ENCODE measurements around the gene MYPN. TPM values are rescaled to one million over a fixed set of nuclear protein-coding genes. Genes with fewer than 3 reads are reported as not detected.

Gene MYPN
- total RNA-seq, 8 experiments from 2014 or later = 0.09 to 0.28 (median 0.13) TPM; not detected in 3

GRCh38 chr10:68121020-68121743, 11.9 kb downstream of the MYPN start:
- Histone ChIP-seq H3K4me1 (replicated peaks in 1 of 2) (no peaks in the 10 kb centered on the region), H3K27ac (no peak overlapping the region), H3K4me3 (no peak overlapping the region)
- no peak for ATAC-seq (replicated peaks in 6 of 8)
- WGBS, 10 experiments = 72 to 95% (median 80%) methylated on average over 3 to 15 of the region's 15 CpGs
- in situ Hi-C loops (cut with MboI; ENCODE audit: low pct_unique_long_range_greater_than_20kb in 2 of 9, low sequenced_read_pairs in 9 of 9, unreplicated experiment in 9 of 9) = no loop called here

- 20 to 100% (median 75%) methylated on average over 1 to 6 of the region's 9 CpGs; no CpG with 5 or more reads in 2 of the 10 experiments for WGBS, 10 experiments
- in situ Hi-C loops (cut with MboI; ENCODE audit: low pct_unique_long_range_greater_than_20kb in 2 of 9, low sequenced_read_pairs in 9 of 9, unreplicated experiment in 9 of 9) = no loop called here
- no peak overlapping the region for H3K4me3 ChIP-seq
- H3K27ac ChIP-seq = no peak overlapping the region
- no peaks in the 10 kb centered on the region for H3K4me1 ChIP-seq (replicated peaks in 1 of 2)
- no peak for ATAC-seq (replicated peaks in 6 of 8)
These were observed 12.6 kb downstream of the MYPN start for GRCh38 chr10:68121852-68122251.

- Histone ChIP-seq H3K27ac (no peak overlapping the region), H3K4me1 (replicated peaks in 1 of 2) (no peaks in the 10 kb centered on the region), H3K4me3 (no peak overlapping the region)
- WGBS, 10 experiments = 40 to 90% (median 74%) methylated on average over 1 to 3 of the region's 3 CpGs; no CpG with 5 or more reads in 3 of the 10 experiments
- peak in 1 of 8 experiments; percentile 32 for ATAC-seq (replicated peaks in 6 of 8)
- in situ Hi-C loops (cut with MboI; ENCODE audit: low pct_unique_long_range_greater_than_20kb in 2 of 9, low sequenced_read_pairs in 9 of 9, unreplicated experiment in 9 of 9) = no loop called here
These were observed 15.4 kb downstream of the MYPN start for GRCh38 chr10:68124718-68125117.

- in situ Hi-C loops (cut with MboI; ENCODE audit: low pct_unique_long_range_greater_than_20kb in 2 of 9, low sequenced_read_pairs in 9 of 9, unreplicated experiment in 9 of 9) = no loop called here
These were observed 16.5 kb downstream of the MYPN start for GRCh38 chr10:68125772-68126171.

GRCh38 chr10:68128015-68128414, 18.7 kb downstream of the MYPN start:
- no peak overlapping the region for H3K4me3 ChIP-seq
- H3K27ac ChIP-seq = no peak overlapping the region
- ATAC-seq (replicated peaks in 6 of 8) = peak in 1 of 8 experiments; percentile 88
- peaks cover 0 to 1% of the 10 kb centered on the region in 2 donors for H3K4me1 ChIP-seq (replicated peaks in 1 of 2)
- WGBS, 10 experiments = 0 to 100% (median 83%) methylated on average over 1 to 2 of the region's 2 CpGs; no CpG with 5 or more reads in 1 of the 10 experiments
- in situ Hi-C loops (cut with MboI; ENCODE audit: low pct_unique_long_range_greater_than_20kb in 2 of 9, low sequenced_read_pairs in 9 of 9, unreplicated experiment in 9 of 9) = no loop called here

More at GRCh38 chr10:68125772-68126171, 16.5 kb downstream of the MYPN start:
- ATAC-seq (replicated peaks in 6 of 8) = peak in 1 of 8 experiments; percentile 19
- H3K4me1 ChIP-seq (replicated peaks in 1 of 2) = no peaks in the 10 kb centered on the region
- WGBS, 10 experiments = 0 to 100% (median 85%) methylated on average over 1 of the region's 1 CpG; no CpG with 5 or more reads in 4 of the 10 experiments
- no peak overlapping the region for H3K27ac ChIP-seq
- no peak overlapping the region for H3K4me3 ChIP-seq

- Histone ChIP-seq H3K27ac (no peak overlapping the region), H3K4me3 (no peak overlapping the region), H3K4me1 (replicated peaks in 1 of 2) (peaks cover 3 to 8% of the 10 kb centered on the region in 2 donors)
- in situ Hi-C loops (cut with MboI; ENCODE audit: low pct_unique_long_range_greater_than_20kb in 2 of 9, low sequenced_read_pairs in 9 of 9, unreplicated experiment in 9 of 9) = no loop called here
- WGBS, 10 experiments = 0 to 86% (median 60%) methylated on average over 1 of the region's 1 CpG; no CpG with 5 or more reads in 5 of the 10 experiments
- ATAC-seq (replicated peaks in 6 of 8) = no peak
These were observed 23.1 kb downstream of the MYPN start for GRCh38 chr10:68132391-68132790.

GRCh38 chr10:68133523-68133922, 24.2 kb downstream of the MYPN start:
- Histone ChIP-seq H3K4me1 (replicated peaks in 1 of 2) (peaks cover 3 to 8% of the 10 kb centered on the region in 2 donors), H3K27ac (peak overlapping the region in 1 of 2 donors; percentile 12), H3K4me3 (no peak overlapping the region)
- peak in 5 of 8 experiments; percentile 85 to 100 (median 90) for ATAC-seq (replicated peaks in 6 of 8)
- in situ Hi-C loops (cut with MboI; ENCODE audit: low pct_unique_long_range_greater_than_20kb in 2 of 9, low sequenced_read_pairs in 9 of 9, unreplicated experiment in 9 of 9) = no loop called here
- WGBS, 10 experiments = 13 to 83% (median 47%) methylated on average over 1 of the region's 2 CpGs; no CpG with 5 or more reads in 4 of the 10 experiments

GRCh38 chr10:68135362-68135761, 26.1 kb downstream of the MYPN start:
- Histone ChIP-seq H3K27ac (no peak overlapping the region), H3K4me1 (replicated peaks in 1 of 2) (peaks cover 3 to 8% of the 10 kb centered on the region in 2 donors), H3K4me3 (no peak overlapping the region)
- in situ Hi-C loops (cut with MboI; ENCODE audit: low pct_unique_long_range_greater_than_20kb in 2 of 9, low sequenced_read_pairs in 9 of 9, unreplicated experiment in 9 of 9) = no loop called here
- no peak for ATAC-seq (replicated peaks in 6 of 8)
- WGBS, 10 experiments = 44 to 100% (median 100%) methylated on average over 1 of the region's 1 CpG; no CpG with 5 or more reads in 3 of the 10 experiments

- peak in 4 of 8 experiments; percentile 3 to 97 (median 94) for ATAC-seq (replicated peaks in 6 of 8)
- no peak overlapping the region for H3K4me3 ChIP-seq
- H3K27ac ChIP-seq = no peak overlapping the region
- H3K4me1 ChIP-seq (replicated peaks in 1 of 2) = peaks cover 3 to 8% of the 10 kb centered on the region in 2 donors
- WGBS, 10 experiments = 0 to 92% (median 76%) methylated on average over 2 to 8 of the region's 8 CpGs
- in situ Hi-C loops (cut with MboI; ENCODE audit: low pct_unique_long_range_greater_than_20kb in 2 of 9, low sequenced_read_pairs in 9 of 9, unreplicated experiment in 9 of 9) = no loop called here
These were observed 26.9 kb downstream of the MYPN start for GRCh38 chr10:68135922-68136792.

GRCh38 chr10:68137171-68137570, 27.9 kb downstream of the MYPN start:
- Histone ChIP-seq H3K27ac (no peak overlapping the region), H3K4me3 (no peak overlapping the region), H3K4me1 (replicated peaks in 1 of 2) (peaks cover 3 to 8% of the 10 kb centered on the region in 2 donors)
- no peak for ATAC-seq (replicated peaks in 6 of 8)
- WGBS, 10 experiments = 43 to 100% (median 93%) methylated on average over 2 to 3 of the region's 3 CpGs
- in situ Hi-C loops (cut with MboI; ENCODE audit: low pct_unique_long_range_greater_than_20kb in 2 of 9, low sequenced_read_pairs in 9 of 9, unreplicated experiment in 9 of 9) = no loop called here

GRCh38 chr10:68138526-68138925, 29.2 kb downstream of the MYPN start:
- in situ Hi-C loops (cut with MboI; ENCODE audit: low pct_unique_long_range_greater_than_20kb in 2 of 9, low sequenced_read_pairs in 9 of 9, unreplicated experiment in 9 of 9) = no loop called here
- Histone ChIP-seq H3K27ac (no peak overlapping the region), H3K4me3 (no peak overlapping the region), H3K4me1 (replicated peaks in 1 of 2) (peaks cover 0 to 3% of the 10 kb centered on the region in 2 donors)
- no peak for ATAC-seq (replicated peaks in 6 of 8)

- ATAC-seq (replicated peaks in 6 of 8) = peak in 2 of 8 experiments; percentile 60 to 84
- Histone ChIP-seq H3K4me3 (no peak overlapping the region), H3K27ac (no peak overlapping the region), H3K4me1 (replicated peaks in 1 of 2) (no peaks in the 10 kb centered on the region)
- in situ Hi-C loops (cut with MboI; ENCODE audit: low pct_unique_long_range_greater_than_20kb in 2 of 9, low sequenced_read_pairs in 9 of 9, unreplicated experiment in 9 of 9) = no loop called here
- 19 to 100% (median 73%) methylated on average over 1 to 6 of the region's 6 CpGs for WGBS, 10 experiments
These were observed 30.4 kb downstream of the MYPN start for GRCh38 chr10:68139448-68140272.
